OCI-LY1 (cell line): ENCODE results near the gene ORC2.

Experiments
- H2AFZ ChIP-seq: fragments of 200-600 bp; sonication (generic), shearing (Covaris generic); 2 replicates; pipeline ENCODE4 v1.6.0; 2014; ENCODE audit warnings: antibody characterized with exemption, mild to moderate bottlenecking, low read length
- H3F3A ChIP-seq: fragments of 200-600 bp; sonication (generic), shearing (Covaris generic); 2 replicates; pipeline ENCODE4 v1.6.0; 2014; ENCODE audit warnings: mild to moderate bottlenecking, antibody characterized with exemption, low read length, moderate library complexity; ENCODE audit not compliant: insufficient read depth
- H3K27ac ChIP-seq: fragments of 200-600 bp; sonication (generic); 2 replicates; pipeline ENCODE4 v1.5.1; 2014; ENCODE audit warnings: low read length, mixed run types, mild to moderate bottlenecking, low read depth; ENCODE audit not compliant: poor library complexity, severe bottlenecking
- H3K27me3 ChIP-seq: fragments of 200-600 bp; sonication (generic); 2 replicates; pipeline ENCODE4 v1.6.0; 2014; ENCODE audit warnings: antibody characterized with exemption, mild to moderate bottlenecking, low read length, moderate library complexity; ENCODE audit not compliant: insufficient read depth
- H3K36me3 ChIP-seq: fragments of 200-600 bp; sonication (generic); 2 replicates; pipeline ENCODE4 v1.6.1; 2014; ENCODE audit warnings: mild to moderate bottlenecking, antibody characterized with exemption, low read length, moderate library complexity, mixed read lengths; ENCODE audit not compliant: insufficient read depth
- H3K4me1 ChIP-seq: fragments of 200-600 bp; sonication (generic); 2 replicates; pipeline ENCODE4 v1.5.1; 2014; ENCODE audit warnings: mild to moderate bottlenecking, low read length, moderate library complexity; ENCODE audit not compliant: insufficient read depth, severe bottlenecking
- H3K4me2 ChIP-seq: fragments of 200-600 bp; sonication (generic), shearing (Covaris generic); 2 replicates; pipeline ENCODE4 v1.6.1; 2014; ENCODE audit warnings: low read length
- H3K4me3 ChIP-seq: fragments of 200-600 bp; sonication (generic); 2 replicates; pipeline ENCODE4 v1.5.1; 2014; ENCODE audit warnings: low read length, low read depth, mild to moderate bottlenecking, mixed read lengths; ENCODE audit not compliant: poor library complexity, severe bottlenecking
- H3K79me2 ChIP-seq: fragments of 200-600 bp; shearing (Covaris generic); 2 replicates; pipeline ENCODE4 v1.6.1; 2016; ENCODE audit warnings: mixed run types, low read length, mixed read lengths; ENCODE audit not compliant: insufficient read depth
- H3K9ac ChIP-seq: fragments of 200-600 bp; sonication (generic), shearing (Covaris generic); 2 replicates; pipeline ENCODE4 v1.6.1; 2014; ENCODE audit warnings: mild to moderate bottlenecking, low read length, mixed read lengths
- H3K9me2 ChIP-seq: fragments of 200-600 bp; sonication (generic), shearing (Covaris generic); 2 replicates; pipeline ENCODE4 v1.6.1; 2014; ENCODE audit warnings: low read depth, mild to moderate bottlenecking, low read length, mixed read lengths
- H3K9me3 ChIP-seq: fragments of 200-600 bp; shearing (Covaris generic); 2 replicates; pipeline ENCODE4 v1.6.1; 2014; ENCODE audit warnings: low read length, mixed read lengths
- H4K20me1 ChIP-seq: fragments of 200-600 bp; sonication (generic), shearing (Covaris generic); 2 replicates; pipeline ENCODE4 v1.6.0; 2016; ENCODE audit warnings: mild to moderate bottlenecking, low read length; ENCODE audit not compliant: insufficient read depth
- EZH2 ChIP-seq: fragments of 200-600 bp; sonication (generic), shearing (Covaris generic); IDR thresholded peaks from 2 replicates; pipeline ENCODE4 v1.8.0; 2017; ENCODE audit warnings: borderline replicate concordance, mixed run types, mild to moderate bottlenecking, antibody characterized with exemption, low read length, moderate library complexity, mixed read lengths
- TF ChIP-seq, protein P1 (sequence below): fragments of 200-600 bp; sonication (generic), shearing (Covaris generic); IDR thresholded peaks from 2 replicates; pipeline ENCODE4 v1.5.1; 2017; ENCODE audit warnings: mild to moderate bottlenecking, antibody characterized with exemption, low read length, moderate library complexity, mixed read lengths

The ORC2 gene

DNA sequence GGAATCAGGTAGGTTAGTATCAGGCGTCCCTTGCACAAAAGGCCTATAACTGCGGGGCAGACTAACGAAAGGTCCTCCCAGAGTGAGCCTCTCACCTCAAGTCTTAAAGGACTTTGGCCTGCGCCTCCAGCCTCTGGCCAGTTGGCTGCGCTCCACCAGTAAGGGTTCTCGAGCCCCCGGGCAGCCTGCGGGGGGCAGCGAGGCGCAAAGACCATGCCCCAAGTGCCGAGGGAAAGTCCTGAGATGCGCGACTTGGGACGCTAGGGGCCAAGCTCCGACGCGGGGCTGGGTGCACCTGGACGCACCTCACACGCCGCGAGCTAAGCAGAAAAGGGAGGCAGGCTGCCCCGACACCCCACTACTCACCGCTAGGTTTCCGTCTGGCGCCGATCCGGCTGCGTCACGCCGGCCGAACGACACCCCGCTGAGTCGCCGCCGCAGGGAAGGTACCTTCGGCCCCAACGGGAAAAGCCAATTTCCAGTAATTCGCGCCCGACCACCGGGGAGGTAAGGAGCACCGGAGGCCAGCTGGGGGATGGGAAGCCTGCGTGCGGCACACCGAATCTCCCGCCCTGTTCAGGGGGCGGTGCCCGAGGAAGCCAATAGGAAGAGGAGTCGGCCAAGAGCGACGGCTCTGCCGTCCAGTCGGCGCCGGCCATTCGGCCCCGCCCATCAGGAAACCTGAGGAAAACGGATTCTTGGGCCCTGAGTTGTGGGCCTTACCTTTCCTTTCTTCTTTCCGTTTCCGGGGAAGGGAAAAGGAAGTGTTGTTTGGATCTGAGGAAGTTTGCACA lies at the start of gene ORC2:
Gene ORC2, minus strand, starts transcription at position 537 of the 794 bp plus-strand sequence. CDS start 5,537 bp downstream, outside the sequence.
- Histone ChIP-seq H3K9ac (peak within 1 kb of the TSS; percentile 71), H3K27me3 (no peaks in the 10 kb centered on the region), H4K20me1 (no peaks in the 10 kb centered on the region), H3K4me1 (peaks cover 46% of the 10 kb centered on the region), H3K27ac (peak within 1 kb of the TSS; percentile 71), H2AFZ (no peak within 1 kb of the TSS), H3K79me2 (peaks cover 31% of the 10 kb centered on the region), H3K36me3 (peaks cover 13% of the 10 kb centered on the region; the same call in 1 of the 2 replicates), H3K9me3 (no peaks in the 10 kb centered on the region), H3F3A (no peaks in the 10 kb centered on the region), H3K4me3 (peak within 1 kb of the TSS; percentile 75), H3K9me2 (no peaks in the 10 kb centered on the region), H3K4me2 (peak within 1 kb of the TSS; percentile 97)
- TF ChIP-seq EZH2, result no peak
- TF ChIP-seq, protein P1, sequence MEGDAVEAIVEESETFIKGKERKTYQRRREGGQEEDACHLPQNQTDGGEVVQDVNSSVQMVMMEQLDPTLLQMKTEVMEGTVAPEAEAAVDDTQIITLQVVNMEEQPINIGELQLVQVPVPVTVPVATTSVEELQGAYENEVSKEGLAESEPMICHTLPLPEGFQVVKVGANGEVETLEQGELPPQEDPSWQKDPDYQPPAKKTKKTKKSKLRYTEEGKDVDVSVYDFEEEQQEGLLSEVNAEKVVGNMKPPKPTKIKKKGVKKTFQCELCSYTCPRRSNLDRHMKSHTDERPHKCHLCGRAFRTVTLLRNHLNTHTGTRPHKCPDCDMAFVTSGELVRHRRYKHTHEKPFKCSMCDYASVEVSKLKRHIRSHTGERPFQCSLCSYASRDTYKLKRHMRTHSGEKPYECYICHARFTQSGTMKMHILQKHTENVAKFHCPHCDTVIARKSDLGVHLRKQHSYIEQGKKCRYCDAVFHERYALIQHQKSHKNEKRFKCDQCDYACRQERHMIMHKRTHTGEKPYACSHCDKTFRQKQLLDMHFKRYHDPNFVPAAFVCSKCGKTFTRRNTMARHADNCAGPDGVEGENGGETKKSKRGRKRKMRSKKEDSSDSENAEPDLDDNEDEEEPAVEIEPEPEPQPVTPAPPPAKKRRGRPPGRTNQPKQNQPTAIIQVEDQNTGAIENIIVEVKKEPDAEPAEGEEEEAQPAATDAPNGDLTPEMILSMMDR, result peak; percentile 96

DNA sequence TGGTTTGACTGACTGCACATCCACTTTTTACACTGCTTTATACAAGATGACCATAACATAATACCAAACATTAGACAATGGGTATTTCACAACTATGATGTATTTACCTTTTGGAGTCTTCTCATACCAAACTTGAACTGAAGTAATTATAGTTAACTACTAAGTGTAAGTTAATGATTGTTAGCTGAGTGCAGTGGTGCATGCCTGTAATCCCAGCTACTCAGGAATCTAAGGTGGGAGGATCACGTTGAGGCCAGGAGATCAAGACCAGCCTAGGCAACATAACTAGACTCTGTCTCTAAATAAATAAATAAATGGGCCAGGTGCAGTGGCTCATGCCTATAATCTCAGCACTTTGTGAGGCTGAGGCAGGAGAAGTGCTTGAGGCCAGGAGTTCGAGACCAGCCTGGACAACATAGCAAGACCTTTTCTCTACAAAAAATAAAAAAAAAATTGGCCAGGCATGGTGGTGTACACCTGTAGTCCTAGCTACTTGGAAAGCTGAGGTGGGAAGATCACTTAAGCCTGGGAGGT lies 44.9 kb upstream of the ORC2 start:
- H2AFZ ChIP-seq, result no peak overlapping the region
- no peak overlapping the region for H3K9ac ChIP-seq
- H3K36me3 ChIP-seq, result peaks cover 43% of the 10 kb centered on the region
- H3K4me2 ChIP-seq, result no peak overlapping the region
- no peak overlapping the region for H3K27ac ChIP-seq
- no peaks in the 10 kb centered on the region for H3F3A ChIP-seq
- H3K4me3 ChIP-seq, result no peak overlapping the region
- H3K9me2 ChIP-seq, result no peaks in the 10 kb centered on the region
- H3K27me3 ChIP-seq, result no peaks in the 10 kb centered on the region
- no peaks in the 10 kb centered on the region for H3K9me3 ChIP-seq
- no peaks in the 10 kb centered on the region for H4K20me1 ChIP-seq
- H3K79me2 ChIP-seq, result no peaks in the 10 kb centered on the region
- no peak for TF ChIP-seq EZH2
- TF ChIP-seq, protein P1, result no peak
- H3K4me1 ChIP-seq, result no peaks in the 10 kb centered on the region

GRCh38 chr2:201007584-201007998 lies 44.1 kb upstream of the ORC2 start:
- Histone ChIP-seq H3K36me3 (peaks cover 46% of the 10 kb centered on the region), H3F3A (no peaks in the 10 kb centered on the region)

More at GRCh38 chr2:201007584-201007998, 44.1 kb upstream of the ORC2 start:
- no peak overlapping the region for H3K4me2 ChIP-seq
- H3K27ac ChIP-seq, result no peak overlapping the region
- no peaks in the 10 kb centered on the region for H3K4me1 ChIP-seq
- TF ChIP-seq, protein P1, result no peak
- TF ChIP-seq EZH2, result no peak
- no peaks in the 10 kb centered on the region for H3K79me2 ChIP-seq
- H3K9me2 ChIP-seq, result no peaks in the 10 kb centered on the region
- no peaks in the 10 kb centered on the region for H3K9me3 ChIP-seq
- no peaks in the 10 kb centered on the region for H4K20me1 ChIP-seq
- H3K27me3 ChIP-seq, result no peaks in the 10 kb centered on the region
- H2AFZ ChIP-seq, result no peak overlapping the region
- H3K9ac ChIP-seq, result no peak overlapping the region
- no peak overlapping the region for H3K4me3 ChIP-seq
